ENCODE measurements around the gene FOXJ1. TPM values are rescaled to one million over a fixed set of nuclear protein-coding genes. Genes with fewer than 3 reads are reported as not detected.

Gene FOXJ1
- total and polyA plus RNA-seq, 2 of the 4 experiments (the other 2 are of a cell fraction) = 0.05 TPM; not detected in 1

DNA sequence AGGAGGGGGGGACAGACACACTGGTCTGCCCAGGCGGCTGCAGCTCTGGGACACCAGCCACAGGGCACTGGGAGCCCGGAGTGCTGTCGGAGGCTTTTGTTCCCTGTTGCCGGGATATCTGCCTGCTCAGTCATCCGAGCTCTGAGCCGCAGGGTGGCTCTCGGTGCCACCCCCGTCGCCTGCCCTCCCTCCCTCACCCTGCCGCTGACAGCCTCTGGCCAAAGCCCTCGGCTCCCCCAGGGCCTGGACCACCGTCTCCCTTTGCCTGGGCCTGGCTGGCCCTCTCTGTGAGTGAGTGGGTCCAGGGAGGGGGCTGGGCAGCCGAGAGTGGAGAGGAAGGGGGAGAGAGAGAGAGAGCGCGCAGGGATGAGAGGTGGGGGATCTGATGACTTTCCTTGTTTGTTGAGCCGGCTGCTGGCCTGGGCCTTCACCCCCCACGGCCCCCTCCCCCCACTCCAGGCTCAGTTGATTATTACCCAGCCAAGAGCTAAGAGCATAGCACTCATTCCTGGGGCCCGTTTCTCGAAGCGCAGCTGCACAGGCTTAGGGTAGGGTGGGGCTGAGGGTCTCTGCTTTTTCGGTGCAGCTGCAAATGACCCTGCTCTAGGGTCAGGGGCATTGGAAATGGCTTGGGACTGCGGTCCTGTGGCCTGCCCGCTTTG lies 2.7 kb downstream of the FOXJ1 start (continued):
- no peak for TF ChIP-seq ELK1 (IDR thresholded peaks at IDR 0.05; ENCODE audit: borderline replicate concordance, low read depth, low read length)
- no peak for TF ChIP-seq RCOR1 (IDR thresholded peaks at IDR 0.05; ENCODE audit: insufficient replicate concordance, low read length)

Data from IMR-90 (cell line).